GM21367 (cell line): ENCODE measurements around the gene ZNRD2.

ENCODE experiments used
- ATAC-seq: cut with Tn5 transposase; IDR thresholded peaks from one replicate; pipeline ENCODE4 v1.9.1; 2021; ENCODE audit not compliant: unreplicated experiment

Gene ZNRD2

DNA sequence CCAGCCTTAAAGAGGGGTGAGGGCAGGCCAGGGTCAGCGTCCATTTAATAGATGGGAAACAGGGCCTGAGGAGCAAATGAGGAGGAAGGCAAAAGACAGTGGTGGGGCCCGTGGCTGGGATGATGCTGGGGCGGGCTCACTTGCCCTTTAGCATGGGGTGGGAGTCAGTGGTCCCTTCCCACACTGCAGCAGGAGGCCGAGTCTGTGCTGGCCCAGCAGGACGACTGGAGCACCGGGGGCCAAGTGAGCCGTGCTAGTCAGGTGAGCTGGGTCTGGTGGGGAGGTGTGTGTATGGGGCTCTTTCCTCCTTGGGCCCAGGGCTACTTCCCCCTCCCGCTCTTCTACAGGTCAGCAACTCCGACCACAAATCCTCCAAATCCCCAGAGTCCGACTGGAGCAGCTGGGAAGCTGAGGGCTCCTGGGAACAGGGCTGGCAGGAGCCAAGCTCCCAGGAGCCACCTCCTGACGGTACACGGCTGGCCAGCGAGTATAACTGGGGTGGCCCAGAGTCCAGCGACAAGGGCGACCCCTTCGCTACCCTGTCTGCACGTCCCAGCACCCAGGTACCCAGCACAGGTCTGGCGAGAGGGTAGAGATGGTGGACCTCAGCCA lies 32.6 kb upstream of the ZNRD2 start:
- ATAC-seq = no peak

DNA sequence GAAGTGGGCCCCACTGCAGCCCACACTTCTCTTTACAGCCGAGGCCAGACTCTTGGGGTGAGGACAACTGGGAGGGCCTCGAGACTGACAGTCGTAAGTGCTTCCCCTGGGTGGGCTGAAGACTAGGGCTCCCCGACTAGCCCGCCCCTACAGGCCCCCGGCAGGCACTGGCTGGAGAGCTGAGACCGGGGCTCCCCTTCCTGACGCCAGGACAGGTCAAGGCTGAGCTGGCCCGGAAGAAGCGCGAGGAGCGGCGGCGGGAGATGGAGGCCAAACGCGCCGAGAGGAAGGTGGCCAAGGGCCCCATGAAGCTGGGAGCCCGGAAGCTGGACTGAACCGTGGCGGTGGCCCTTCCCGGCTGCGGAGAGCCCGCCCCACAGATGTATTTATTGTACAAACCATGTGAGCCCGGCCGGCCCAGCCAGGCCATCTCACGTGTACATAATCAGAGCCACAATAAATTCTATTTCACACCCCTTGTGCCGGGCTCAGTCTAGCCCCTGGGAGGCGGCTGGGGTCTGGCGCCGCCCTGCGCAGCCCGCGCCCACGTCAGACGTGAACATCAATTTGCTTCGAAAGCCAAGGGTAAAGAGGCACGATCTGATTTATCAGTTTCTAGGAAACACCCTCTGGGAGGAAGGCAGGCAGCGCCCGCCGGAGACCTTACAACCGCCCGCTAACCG lies 31.9 kb upstream of the ZNRD2 start:
- ATAC-seq = no peak

DNA sequence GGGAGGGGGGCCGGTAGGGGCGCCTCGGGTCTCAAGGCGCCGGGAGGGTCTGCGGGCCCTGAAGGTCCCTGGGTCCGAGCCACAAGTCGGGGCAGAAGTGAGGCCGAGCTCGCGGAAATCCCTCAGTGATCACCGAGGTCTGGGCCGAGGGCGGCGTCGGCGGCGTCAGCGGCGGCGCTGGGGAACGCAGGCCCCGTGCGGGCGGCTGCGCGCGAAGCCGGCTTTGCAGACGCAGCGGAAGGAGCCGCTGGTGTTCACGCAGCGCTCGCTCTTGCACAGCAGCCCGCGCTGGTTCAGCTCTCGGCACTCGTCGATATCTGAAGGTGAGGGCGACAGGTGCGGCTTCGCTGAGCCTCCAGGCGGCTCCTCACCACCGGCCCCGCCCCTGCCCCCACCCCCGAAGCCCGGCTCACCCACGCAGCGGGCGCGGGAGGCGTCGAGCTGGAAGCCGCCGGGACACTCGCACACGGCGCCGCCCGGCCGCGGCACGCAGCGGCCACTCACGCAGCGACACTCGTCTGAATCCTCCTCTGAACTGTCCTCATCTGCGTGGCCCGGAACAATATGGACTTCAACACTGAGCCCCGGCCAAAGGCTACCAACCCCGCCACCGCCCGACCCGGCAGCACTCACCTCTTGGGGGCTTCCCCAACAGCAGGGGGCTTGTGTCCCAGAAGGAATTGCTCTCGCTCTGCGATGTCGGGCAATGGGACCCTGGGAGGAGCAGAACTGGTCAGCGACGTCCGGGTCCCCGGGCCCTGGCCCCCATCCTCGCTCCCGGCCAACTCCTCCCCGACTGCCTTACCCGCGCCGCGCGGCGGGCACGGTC lies 31.1 kb upstream of the ZNRD2 start:
- ATAC-seq = no peak

DNA sequence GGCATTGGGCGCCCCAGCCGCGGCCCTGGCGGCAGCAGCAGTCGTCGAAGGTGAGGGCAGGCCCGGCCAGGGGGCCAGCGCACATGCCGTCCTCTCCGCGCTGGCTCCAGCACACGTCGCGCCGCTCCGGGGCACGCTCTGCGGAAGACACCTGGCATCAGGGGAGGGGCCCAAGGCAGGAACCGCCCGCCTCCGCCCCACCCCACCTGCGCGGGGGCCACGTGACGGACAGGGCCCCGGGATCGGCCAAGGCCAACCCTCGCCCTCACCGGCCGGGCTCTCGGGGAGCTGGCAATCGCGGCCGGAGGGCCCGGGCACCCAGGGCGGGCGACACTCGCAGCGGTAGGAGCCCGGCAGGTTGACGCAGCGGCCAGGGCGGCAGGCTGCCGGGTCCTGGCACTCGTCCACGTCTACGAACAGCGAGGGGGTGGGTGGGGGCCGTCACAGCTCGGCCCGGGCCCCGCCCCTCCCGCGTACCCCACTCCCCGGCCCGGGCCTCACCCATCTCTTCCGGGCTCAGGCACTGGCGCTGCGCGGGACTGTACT lies 30.5 kb upstream of the ZNRD2 start:
- ATAC-seq = peak; percentile 1

DNA sequence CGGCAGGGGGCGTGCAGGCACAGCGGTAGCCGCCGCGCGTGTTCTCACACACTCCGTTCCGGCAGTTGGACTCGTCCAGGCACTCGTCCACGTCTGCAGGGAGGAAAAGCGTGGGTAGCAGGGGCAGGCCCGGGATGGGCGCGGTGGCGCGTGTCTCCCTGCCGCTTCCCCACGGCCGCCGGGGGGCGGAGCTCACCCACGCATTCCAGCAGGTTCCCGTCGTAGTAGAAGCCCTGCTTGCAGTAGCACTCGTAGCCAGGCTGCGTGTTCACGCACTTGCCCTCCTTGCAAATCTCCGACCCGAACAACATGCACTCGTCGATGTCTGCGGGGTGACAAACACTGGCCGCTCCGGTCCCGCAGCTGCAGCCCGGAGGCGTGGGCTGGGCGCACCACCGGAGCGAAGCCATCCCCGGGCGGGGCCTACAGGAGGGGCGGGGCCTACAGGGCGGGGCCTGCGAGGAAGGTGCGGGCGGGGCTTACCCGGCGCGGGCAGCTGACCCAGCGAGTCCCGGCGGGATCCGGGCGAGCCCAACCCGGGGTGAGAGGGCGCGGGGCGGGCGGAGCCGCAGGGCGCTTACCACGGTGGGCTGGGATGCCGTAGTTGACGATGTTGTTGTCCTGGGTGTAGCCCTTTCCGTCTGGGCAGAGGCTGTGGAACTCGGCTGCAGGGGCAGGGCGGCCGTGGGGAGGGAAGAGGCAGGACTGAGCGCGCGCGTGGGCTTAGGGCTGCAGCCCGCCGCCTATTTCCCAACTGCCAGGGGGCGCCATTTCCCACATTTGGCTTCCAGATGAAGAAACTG lies 29.8 kb upstream of the ZNRD2 start:
- ATAC-seq = peak; percentile 44

DNA sequence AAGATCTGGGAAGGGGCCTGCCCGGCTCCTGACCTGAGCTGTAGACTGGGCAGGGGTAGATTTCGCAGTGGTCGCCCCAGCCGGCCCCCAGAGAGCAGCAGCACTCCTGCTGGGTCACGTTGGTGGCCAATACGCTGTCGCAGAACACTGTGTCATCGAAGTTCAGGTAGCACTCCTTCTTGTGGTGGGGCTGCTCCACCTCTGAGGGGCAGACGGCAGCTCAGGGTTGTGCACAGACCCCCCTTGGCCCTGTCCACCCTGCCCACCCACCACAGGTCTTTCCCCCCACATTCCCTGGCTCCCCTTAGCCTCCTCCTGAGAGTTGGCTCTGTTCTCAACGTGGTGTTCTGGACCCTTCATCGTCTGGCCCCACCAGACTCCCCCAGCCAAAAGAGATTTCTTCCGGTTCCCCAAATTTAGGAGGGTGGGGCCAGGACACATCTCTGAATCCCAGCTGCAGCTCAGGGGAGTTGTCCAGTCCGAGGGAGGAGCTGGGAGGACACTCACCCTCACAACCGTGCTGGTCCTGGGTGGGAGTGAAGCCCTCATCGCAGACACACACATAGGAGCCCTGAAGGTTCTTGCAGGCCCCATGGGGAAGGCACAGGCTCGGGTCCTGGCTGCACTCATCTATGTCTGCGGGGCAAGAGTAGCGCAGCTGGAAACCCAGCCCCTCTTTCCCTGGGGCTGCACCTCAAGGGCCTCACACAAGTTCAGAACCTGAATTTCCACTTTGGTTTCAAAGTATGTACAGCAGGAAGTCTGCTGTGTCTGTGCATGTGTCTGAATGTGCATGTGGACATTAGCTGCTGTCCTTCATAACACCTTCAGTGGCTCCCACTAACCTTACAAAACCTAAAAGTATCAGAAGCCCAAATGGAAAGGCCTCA lies 28.9 kb upstream of the ZNRD2 start:
- ATAC-seq = no peak

DNA sequence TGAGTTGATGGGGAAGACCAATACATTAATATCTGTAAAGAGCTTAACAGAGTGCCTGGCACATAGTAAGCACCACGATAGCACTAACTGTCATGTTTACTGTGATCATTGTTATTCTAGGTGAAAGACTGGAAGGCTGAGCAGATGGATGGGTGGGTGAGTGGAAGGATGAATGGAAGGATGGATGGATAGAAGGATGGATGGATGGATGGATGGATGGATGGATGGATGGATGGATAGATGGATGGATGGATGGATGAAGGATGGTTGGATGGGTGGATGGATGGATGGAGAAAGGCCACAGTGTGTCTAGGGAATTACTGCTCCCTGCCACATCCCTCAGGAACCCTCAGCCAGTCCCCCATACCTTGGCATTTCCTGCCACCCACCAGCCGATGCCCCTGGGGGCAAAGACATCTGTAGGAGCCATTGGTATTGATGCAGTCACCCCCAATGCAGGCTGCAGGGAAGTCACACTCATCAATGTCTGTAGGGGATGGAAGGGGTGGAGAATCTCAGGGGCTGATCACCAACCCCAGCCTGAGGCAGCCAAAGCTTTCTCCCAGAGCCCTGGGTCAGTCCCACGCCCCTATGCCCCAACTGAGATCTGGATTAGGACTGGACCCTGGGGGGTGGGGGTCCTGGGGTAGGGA lies 27.4 kb upstream of the ZNRD2 start:
- ATAC-seq = no peak

DNA sequence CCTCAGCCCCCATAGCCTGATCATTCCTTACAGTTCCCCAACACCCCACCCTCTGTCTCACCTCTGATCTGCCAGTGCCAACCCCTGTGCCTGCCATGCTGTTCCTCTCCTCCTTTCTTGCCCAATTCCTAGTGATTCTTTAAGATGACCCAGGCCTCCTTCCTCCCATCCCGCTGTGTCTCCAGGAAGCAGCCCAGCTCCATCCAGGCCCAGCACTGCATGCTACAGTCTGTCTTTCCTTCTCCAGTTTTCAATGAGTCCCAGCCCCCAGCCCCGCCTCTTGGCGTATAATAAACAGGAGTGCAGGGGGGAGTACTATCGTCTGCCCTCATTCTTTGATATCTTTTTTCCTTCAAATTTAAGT lies 24.4 kb upstream of the ZNRD2 start:
- no peak for ATAC-seq

DNA sequence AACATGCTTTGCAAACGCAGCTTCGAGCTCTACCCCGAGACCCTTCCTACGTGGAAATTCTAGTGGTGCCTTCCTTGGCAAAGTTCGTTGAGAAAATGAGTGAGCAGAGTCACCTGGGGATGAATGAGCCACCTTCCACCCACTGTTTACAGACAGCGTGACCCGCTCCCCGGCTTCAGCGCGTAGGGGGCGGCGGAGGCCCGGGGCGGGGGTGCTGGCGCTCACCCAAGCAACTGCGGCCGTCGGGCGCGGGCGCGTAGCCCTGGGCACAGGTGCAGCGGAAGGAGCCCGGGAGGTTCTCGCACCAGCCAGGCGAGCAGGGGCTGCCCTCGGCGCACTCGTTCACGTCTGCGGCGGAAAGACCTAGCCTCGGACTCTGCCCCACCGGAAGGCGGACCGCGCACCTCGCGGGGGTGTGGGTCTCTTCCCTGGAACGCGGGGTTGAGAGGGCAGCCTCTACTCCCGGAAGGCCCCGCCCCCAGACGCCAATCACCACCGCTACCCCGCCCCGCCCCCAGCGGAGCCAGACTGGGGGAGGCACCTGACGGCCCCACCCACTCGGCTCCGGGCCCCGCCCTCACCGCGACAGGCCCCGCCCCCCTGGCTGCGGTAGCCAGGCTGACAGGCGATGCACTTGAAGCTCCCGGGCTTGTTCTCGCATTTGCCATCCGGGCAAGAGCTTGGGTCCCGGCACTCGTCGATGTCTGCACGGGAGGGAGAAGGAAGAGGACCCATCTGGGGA lies 23.9 kb upstream of the ZNRD2 start:
- peak; percentile 60 for ATAC-seq

DNA sequence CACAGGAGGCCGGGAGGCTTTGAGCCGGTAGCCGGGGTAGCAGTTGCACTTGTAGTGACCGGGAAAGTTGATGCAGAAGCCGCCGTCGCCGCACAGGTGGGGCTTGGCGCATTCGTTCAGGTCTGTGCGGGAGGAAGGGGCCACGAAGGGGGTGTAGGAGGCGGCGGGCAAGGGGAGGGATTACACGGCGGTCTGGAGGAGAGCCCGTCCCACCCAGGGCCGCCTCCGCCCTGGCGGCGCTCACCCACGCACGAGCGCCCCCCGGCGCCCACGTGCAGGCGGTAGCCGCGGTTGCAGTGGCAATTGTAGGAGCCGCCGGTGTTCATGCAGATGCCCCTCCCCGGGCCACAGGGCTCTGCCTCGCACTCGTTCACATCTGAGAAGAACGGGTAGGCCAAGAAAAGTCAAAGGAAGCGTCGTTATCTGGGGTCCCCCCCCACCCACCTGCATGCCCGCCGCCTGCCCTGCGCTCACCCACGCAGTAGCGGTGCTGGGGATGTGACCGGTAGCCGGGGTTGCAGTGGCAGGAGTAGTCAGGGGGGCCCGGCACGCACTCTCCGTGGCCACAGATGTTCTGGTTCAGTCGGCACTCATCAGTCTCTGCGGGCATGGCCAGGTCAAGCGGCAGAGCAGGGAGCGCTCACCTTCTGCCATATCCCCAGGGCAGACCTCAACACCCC lies 22.7 kb upstream of the ZNRD2 start:
- ATAC-seq = no peak

DNA sequence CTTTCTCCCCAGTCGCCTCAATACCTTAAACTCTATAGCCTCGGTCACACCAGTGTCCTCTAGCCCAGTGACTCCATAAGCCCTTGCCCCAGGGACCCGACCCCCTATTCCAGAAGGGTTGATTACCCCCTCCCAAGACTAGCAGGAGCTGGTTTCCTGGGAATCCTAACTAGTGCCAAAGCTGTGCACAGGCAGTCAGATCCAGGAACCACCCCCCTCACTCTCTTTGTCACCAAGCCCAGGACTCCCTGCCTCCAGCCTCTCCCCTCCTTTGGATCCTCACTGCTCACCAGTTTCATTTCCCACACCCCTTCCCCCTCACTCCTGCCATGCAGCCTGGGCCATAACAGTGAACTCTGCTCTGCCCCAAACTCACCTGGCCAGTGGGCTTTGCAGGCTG lies 21.9 kb upstream of the ZNRD2 start:
- no peak for ATAC-seq

DNA sequence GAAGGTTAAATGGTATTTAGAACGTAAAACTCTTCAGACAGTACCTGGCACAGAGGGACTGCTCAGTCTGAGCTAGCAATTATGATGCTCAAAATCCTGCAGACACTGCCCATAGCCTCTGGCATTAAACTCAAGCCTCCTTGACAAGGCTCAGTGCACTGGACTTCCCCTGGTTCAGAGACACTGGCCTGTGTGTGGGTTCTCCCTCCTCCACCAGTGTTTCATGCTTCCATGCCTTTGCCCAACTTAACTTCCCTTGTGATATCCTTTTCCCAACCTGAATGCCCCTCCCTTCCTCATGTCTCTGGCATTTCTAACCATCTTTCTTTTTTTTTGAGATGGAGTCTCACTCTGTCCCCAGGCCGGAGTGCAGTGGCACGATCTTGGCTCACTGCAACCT lies 21.2 kb upstream of the ZNRD2 start:
- no peak for ATAC-seq

DNA sequence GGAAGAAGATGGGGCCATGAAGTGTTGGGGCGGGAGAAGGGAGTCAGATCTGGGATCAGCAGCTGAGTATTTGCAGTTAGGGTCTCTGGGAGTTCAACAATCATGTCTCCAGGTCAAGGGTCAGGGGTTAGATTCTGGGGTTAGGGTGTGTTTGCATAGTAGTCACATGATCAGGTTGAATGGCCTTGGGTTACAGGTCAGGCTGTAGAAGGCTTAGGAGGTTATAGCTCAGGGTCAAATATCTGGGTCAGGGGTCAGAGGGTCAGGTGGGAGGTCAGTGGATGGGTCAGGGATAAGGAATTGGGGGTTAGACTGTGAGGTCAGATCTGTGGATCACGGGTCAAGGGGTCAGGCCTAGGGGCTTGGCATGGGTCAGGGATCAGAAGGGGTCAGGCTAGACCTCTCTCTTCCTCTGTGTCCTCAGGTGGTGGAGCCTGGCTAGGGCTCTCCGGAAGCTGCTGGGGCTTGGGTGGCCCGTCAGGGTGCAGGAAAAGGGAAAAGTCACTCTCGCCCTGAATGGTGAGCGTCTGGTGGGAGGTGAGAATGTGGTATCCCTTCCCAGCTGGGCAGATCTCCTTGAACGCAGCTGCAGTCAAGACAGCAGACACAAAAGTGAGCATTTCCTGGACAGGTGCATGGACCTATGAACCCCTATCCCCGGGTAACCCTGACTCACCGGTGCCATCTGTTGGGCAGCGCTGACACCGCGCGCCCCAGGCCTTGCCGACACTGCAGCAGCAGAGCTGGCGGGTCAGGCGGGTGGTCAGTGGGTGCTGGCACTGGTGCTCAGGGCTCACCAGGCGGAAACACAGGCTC lies 18.5 kb upstream of the ZNRD2 start:
- no peak for ATAC-seq

DNA sequence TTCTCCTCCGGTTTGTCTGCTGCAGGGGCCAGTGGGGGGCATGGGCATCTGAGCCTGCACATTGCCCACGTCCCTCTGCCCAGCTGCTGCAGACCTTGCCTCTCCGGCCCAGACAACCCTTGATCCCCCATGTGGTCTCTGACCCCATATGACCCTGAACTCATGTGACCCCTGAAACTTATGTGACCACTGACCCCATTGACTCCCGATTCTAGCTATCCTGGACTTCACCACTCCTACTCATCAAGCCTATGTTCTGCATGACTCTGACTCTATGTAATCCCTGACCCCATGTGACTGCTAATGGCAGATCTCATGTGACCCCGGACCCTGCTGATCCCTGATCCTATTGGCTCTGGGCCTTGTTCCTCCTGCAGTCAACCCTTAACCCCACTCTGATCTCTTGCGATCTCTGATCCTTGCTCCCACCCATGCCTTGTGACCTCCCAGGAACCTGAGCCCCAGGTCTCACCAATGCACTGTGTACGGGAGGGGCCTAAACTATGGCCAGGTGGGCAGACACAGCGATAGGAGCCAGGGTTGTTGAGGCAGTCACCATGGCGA lies 17.8 kb upstream of the ZNRD2 start:
- no peak for ATAC-seq

DNA sequence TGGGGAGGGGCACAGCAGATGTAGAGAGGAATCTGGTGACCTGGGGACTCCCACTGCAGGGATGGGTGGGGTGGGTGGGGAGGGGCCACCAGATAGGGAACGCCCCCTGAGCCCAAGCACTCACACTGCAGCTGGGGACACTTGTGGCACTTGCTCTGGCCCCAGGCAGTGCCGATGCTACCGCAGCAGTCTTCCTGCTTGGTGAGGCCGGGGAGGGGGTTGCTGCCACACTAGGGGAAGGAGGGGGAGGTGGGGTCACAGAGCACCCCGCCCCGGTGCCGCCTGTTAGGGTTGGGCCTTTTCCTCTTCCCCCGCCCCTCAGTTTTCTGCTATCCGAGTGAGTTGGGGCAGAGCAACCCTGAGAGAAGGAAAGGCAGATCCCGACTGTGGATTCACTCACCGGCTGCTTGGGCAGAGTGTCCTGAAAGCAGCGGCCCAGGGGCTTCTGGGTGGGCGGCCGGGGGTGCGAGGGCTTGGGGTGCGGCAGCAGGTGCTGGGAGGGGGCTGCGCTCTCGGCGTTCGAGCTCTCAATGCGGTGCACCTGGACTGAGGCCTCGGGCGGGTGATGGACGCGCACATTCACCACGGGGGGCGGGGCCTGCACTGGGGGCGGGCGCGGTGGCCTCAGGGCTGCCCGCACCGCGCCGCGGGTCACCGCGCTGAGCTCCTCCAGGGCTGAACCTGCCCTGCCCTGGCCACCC lies 16.8 kb upstream of the ZNRD2 start:
- ATAC-seq = no peak

DNA sequence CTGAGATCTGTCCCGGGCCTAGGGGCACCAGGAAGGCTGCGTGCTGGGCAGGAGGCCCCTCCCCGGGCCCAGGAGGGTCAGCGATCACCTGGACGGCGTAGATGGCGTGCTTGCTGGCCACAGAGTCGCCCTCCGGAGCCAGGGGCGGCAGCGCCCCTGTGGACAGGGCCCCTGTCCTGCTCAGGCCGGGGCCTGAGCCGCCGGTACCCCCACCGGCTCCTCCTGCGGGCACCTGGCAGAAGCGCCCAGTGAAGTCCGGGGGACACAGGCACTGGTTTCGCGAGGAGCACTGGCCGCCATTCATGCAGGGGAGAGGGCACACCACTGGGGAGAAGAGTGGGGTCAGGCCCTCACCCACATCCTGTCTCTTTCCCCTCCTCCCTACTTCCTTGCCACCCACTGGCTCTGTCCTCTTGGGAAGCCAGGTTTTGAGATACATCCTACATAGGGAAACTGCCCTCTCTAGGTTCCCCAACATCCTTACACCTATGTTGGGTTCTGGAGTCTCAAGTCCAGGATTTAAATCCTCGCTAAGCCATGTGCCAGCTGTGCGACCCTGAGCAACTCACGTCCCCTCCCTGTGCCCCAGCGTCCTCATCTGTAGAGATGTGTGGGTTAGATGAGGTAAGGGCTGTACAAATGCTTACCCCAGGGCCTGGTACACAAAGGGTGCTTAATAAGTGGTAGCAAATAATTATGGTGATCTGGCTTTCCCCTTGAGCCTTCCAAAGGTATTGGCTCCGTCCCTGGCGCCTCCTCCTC lies 16.0 kb upstream of the ZNRD2 start:
- no peak for ATAC-seq
